Brain microvascular endothelial cell (primary cell): Measurements from ENCODE around the gene STX16.
"Not testable (repeated sequence)": the region's sequence is repeated elsewhere in the genome, so short reads cannot be mapped to it uniquely, and the experiment has no call there.

ENCODE experiments used
- DNase-seq: peaks from one replicate; pipeline ENCODE4 v3.0.0-alpha.2; 2020
- H3K27ac ChIP-seq: fragments of 250-450 bp; sonication (Bioruptor Pico); 2 replicates; pipeline ENCODE4 v1.5.1; 2020; ENCODE audit warnings: mild to moderate bottlenecking, moderate library complexity
- H3K27me3 ChIP-seq: fragments of 250-450 bp; sonication (Bioruptor Pico); replicated peaks from 2 replicates; pipeline ENCODE4 v1.5.1; 2020; ENCODE audit warnings: mild to moderate bottlenecking
- H3K36me3 ChIP-seq: fragments of 250-450 bp; sonication (Bioruptor Pico); replicated peaks from 2 replicates; pipeline ENCODE4 v1.5.1; 2020; ENCODE audit warnings: mild to moderate bottlenecking
- H3K4me3 ChIP-seq: 2 replicates; pipeline ENCODE4 v1.5.1; 2011; ENCODE audit warnings: low read depth, mild to moderate bottlenecking, control low read depth, low read length, moderate library complexity
- in situ Hi-C: cut with HindIII; loops from 2 replicates; pipeline ENCODE4 v1.10.0; 2017; ENCODE audit warnings: low sequenced_read_pairs, low pct_ligation_motif_present
- TF ChIP-seq, protein P1 (sequence below): IDR thresholded peaks from 2 replicates; pipeline ENCODE4 v1.5.1; 2011; ENCODE audit warnings: low read depth, mild to moderate bottlenecking, moderate library complexity, low read length, control low read depth, inconsistent platforms; ENCODE audit errors: missing control alignments

Gene STX16

GRCh38 chr20:58647162-58647795 is 3.8 kb upstream of the STX16 start:
- H3K36me3 ChIP-seq = no peaks in the 10 kb centered on the region
- no peak for DNase-seq
- H3K27me3 ChIP-seq = no peaks in the 10 kb centered on the region
- no peak overlapping the region for H3K27ac ChIP-seq
- no peak overlapping the region for H3K4me3 ChIP-seq
- TF ChIP-seq, protein P1, sequence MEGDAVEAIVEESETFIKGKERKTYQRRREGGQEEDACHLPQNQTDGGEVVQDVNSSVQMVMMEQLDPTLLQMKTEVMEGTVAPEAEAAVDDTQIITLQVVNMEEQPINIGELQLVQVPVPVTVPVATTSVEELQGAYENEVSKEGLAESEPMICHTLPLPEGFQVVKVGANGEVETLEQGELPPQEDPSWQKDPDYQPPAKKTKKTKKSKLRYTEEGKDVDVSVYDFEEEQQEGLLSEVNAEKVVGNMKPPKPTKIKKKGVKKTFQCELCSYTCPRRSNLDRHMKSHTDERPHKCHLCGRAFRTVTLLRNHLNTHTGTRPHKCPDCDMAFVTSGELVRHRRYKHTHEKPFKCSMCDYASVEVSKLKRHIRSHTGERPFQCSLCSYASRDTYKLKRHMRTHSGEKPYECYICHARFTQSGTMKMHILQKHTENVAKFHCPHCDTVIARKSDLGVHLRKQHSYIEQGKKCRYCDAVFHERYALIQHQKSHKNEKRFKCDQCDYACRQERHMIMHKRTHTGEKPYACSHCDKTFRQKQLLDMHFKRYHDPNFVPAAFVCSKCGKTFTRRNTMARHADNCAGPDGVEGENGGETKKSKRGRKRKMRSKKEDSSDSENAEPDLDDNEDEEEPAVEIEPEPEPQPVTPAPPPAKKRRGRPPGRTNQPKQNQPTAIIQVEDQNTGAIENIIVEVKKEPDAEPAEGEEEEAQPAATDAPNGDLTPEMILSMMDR = no peak
- in situ Hi-C loops = no loop called here

- no peaks in the 10 kb centered on the region for H3K27me3 ChIP-seq
- no peaks in the 10 kb centered on the region for H3K36me3 ChIP-seq
- in situ Hi-C loops = no loop called here
- DNase-seq = no peak
- H3K4me3 ChIP-seq = no peak overlapping the region
- TF ChIP-seq, protein P1 = no peak
- H3K27ac ChIP-seq = no peak overlapping the region
These were observed 3.1 kb upstream of the STX16 start for GRCh38 chr20:58647796-58648501.

GRCh38 chr20:58648502-58648825 is 2.6 kb upstream of the STX16 start:
- H3K36me3 ChIP-seq, H3K27me3 ChIP-seq, H3K27ac ChIP-seq, in situ Hi-C loops, H3K4me3 ChIP-seq, DNase-seq: not testable (repeated sequence)

DNA sequence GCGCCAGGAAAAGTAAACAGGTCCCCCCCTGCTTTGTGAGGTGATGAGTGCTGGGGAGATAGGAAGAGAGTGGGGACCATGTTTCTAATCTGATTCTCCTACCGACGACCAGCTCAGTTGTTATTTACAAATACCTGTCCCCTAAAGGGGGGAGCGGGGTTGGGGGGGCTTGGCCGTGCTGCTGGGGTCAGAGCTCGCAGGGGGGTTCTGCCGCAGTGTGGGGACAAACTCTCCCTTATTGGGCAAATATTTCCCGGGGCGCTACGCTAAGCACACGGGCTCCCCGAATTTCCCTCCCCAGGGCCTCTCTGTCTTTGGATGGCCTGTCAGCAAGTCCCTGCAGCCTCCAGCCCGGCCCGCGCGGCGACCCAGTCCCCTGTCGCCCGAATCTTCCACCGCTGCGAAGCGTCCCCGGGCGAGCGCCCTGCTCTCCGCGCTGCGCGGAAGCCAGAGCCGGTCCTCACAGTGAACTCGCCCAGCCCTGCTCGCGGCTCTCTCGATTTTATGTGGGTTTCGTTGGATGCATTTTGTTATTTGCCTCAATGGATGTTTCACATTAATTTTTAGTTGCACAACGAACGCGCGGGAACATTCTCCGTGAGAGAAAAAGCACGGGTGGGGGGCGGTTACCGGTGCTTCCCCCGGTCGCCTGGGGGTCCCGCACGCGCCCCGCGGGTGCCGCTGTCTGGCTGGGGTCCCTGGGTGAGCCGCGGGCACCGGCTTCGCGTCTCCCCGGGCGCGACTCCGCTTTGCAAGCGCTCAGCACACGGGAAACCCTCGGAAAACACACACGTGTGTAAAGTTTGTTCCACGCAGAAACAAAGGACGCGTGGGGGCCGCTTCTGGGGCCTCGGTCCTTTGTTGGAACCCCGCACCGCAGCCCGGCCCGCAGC is 1.5 kb upstream of the STX16 start:
- TF ChIP-seq, protein P1 = no peak
- H3K27ac ChIP-seq = peak overlapping the region; percentile 58

GRCh38 chr20:58650181-58650775 is 805 bp upstream of the STX16 start:
- no peak for DNase-seq
- H3K27me3 ChIP-seq = no peaks in the 10 kb centered on the region
- in situ Hi-C loops = loop anchor here (5.0 to 25.0 kb wide), 2 partner anchors 187 to 413 kb away; no protein-coding TSS in a partner anchor
- H3K4me3 ChIP-seq = peak overlapping the region; percentile 93
- no peaks in the 10 kb centered on the region for H3K36me3 ChIP-seq
- H3K27ac ChIP-seq = peak overlapping the region; percentile 58
- TF ChIP-seq, protein P1 = no peak

More for the DNA sequence above, 1.5 kb upstream of the STX16 start:
- Histone ChIP-seq H3K36me3 (no peaks in the 10 kb centered on the region), H3K27me3 (no peaks in the 10 kb centered on the region), H3K4me3 (peak overlapping the region; percentile 35)
- in situ Hi-C loops = loop anchor here (5.0 to 25.0 kb wide), 2 partner anchors 188 to 412 kb away; no protein-coding TSS in a partner anchor
- DNase-seq = no peak

- Histone ChIP-seq H3K27me3 (no peaks in the 10 kb centered on the region), H3K36me3 (no peaks in the 10 kb centered on the region), H3K4me3 (peak overlapping the region; percentile 93), H3K27ac (peak overlapping the region; percentile 56)
- TF ChIP-seq, protein P1 = no peak
- DNase-seq = no peak
- in situ Hi-C loops = loop anchor here (5.0 to 25.0 kb wide), 2 partner anchors 186 to 414 kb away; no protein-coding TSS in a partner anchor
These were observed 469 bp downstream of the STX16 start for GRCh38 chr20:58651559-58651945.
